ENCODE measurements around the gene IL34. TPM values are rescaled to one million over a fixed set of nuclear protein-coding genes. Genes with fewer than 3 reads are reported as not detected.
"Not testable (repeated sequence)": the region's sequence is repeated elsewhere in the genome, so short reads cannot be mapped to it uniquely, and the experiment has no call there.

IL34 gene
- total RNA-seq, 1 donor from 2014 or later: not detected

DNA sequence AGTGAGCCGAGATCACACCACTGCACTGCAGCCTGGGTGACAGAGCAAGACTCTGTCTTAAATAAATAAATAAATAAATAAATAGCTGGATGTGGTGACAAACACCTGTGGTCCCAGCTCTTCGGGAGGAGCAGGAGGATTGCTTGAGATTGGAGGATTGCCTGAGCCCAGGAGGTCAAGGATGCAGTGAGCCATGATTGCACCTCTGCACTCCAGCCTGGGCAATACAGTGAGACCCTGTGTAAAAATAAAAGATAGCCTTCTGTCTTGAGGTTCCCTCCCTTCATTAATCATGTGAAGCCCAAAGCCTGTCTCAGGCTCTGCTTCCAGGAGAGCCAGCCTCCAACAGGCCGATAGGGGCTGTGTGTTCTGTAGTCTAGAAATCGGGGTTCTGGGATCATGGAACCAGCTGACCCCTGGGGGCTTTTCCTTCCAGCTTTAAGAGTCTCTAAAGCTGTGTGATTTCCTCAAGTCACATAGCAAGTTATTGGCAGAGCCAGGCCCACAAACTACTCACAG is 34.5 kb upstream of the IL34 start:
- Mint-ChIP-seq H3K4me3 (no peak overlapping the region), H3K36me3 (ENCODE audit: low read depth) (no peaks in the 10 kb centered on the region), H3K27ac (no peak overlapping the region), H3K4me1 (ENCODE audit: low read depth) (no peaks in the 10 kb centered on the region), H3K27me3 (ENCODE audit: insufficient read depth) (no peaks in the 10 kb centered on the region), H3K9me3 (no peaks in the 10 kb centered on the region)
- no peak for DNase-seq (ENCODE audit: low spot score)
- intact Hi-C loops (cut with micrococcal nuclease): no loop called here

DNA sequence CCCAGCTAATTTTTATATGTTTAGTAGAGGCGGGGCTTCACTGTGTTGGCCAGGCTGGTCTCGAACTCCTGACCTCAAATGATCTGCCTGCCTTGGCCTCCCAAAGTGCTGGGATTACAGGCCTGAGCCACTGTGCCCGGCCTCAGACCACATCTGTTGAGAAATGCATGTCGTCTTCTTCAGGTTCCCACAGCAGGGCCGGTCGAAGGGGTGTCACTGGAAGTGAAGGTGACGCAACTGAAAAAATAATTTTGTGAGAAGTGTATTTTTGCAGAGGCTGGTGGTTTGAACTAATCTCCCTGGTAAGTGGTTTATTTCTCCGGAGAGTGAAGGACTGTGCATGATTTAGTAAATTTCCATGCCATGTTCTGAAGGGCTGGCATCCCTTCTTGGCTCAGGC is 33.4 kb upstream of the IL34 start:
- intact Hi-C loops (cut with micrococcal nuclease): no loop called here
- H3K4me3 Mint-ChIP-seq: no peak overlapping the region
- no peak for DNase-seq (ENCODE audit: low spot score)
- H3K27ac Mint-ChIP-seq: no peak overlapping the region
- no peaks in the 10 kb centered on the region for H3K4me1 Mint-ChIP-seq (ENCODE audit: low read depth)
- no peaks in the 10 kb centered on the region for H3K9me3 Mint-ChIP-seq
- H3K27me3 Mint-ChIP-seq (ENCODE audit: insufficient read depth): no peaks in the 10 kb centered on the region
- H3K36me3 Mint-ChIP-seq (ENCODE audit: low read depth): no peaks in the 10 kb centered on the region

DNA sequence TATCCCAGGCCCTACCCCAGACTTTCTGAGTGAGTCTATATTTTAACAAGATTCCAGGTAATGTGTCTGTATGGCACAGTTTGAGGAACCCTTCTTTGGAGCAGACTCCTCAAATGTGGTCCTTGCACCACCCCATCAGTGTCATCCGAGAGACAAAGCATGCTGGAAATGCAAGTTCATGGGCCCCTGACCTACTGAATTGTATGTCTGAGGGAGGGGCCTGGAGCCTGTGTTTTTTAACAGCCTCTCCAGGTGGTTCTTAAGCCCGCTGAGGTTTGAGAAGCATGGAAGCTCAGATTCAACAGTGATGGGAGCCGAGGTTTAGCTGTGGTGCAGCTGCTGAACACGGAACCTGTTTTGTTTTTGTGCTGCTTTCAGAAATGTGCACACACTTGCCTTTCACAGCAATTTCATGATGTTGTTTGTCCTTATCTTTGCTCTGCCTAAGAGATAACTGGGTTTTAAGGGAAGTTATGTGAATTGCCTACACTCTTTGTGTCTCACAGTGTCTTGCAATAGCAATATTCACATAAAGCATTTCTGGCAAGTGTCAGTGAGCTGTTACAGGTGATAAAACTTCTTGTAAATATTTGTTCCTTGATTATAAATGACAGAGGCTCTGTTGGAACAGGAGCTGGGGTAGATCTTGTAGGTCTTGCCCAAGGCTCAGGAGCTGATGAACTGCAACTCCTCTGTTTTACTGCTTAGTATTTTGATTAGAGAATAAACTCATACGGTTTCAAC is 32.0 kb upstream of the IL34 start:
- H3K9me3 Mint-ChIP-seq: no peaks in the 10 kb centered on the region
- no peak for DNase-seq (ENCODE audit: low spot score)
- H3K27ac Mint-ChIP-seq: no peak overlapping the region
- H3K36me3 Mint-ChIP-seq (ENCODE audit: low read depth): no peaks in the 10 kb centered on the region
- H3K4me1 Mint-ChIP-seq (ENCODE audit: low read depth): no peaks in the 10 kb centered on the region
- intact Hi-C loops (cut with micrococcal nuclease): no loop called here
- no peaks in the 10 kb centered on the region for H3K27me3 Mint-ChIP-seq (ENCODE audit: insufficient read depth)
- no peak overlapping the region for H3K4me3 Mint-ChIP-seq

DNA sequence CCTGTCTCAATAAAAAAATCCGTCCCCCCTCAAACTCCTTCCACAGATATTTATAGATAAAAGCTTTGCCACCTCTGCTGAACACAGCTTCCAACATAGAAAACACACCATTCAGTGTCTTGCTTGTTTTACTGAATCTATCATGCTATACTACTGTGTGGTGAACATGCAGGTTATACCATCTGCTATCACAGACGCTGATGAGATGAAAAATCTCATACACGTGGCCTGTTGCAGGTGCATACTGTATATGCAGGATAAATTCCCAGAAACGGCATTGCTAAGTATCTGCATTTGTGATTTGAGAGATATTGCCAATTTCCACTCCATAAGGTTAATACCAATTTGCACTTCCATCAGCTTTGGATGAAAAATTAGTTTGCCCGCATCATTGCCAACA is 30.4 kb upstream of the IL34 start:
- Mint-ChIP-seq H3K4me1 (ENCODE audit: low read depth) (no peaks in the 10 kb centered on the region), H3K9me3 (no peaks in the 10 kb centered on the region), H3K36me3 (ENCODE audit: low read depth) (no peaks in the 10 kb centered on the region), H3K27ac (no peak overlapping the region), H3K27me3 (ENCODE audit: insufficient read depth) (no peaks in the 10 kb centered on the region), H3K4me3 (no peak overlapping the region)
- intact Hi-C loops (cut with micrococcal nuclease): no loop called here
- DNase-seq (ENCODE audit: low spot score): no peak

DNA sequence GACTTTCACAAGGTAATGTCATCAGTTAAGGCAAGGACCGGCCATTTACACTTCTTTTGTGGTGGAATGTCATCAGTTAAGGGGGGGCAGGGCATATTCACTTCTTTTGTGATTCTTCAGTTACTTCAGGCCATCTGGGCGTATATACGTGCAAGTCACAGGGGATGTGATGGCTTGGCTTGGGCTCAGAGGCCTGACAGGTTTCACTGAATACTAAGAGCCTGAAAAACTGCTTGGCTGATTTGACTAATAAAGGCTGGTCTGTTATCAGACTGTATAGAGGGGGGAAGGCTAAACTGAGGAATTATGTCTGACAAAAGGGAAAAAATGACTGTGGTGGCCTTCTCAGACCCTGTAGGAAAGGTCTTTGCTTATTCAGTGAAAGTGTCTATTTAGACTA is 24.5 kb upstream of the IL34 start:
- H3K9me3 Mint-ChIP-seq; H3K27me3 Mint-ChIP-seq (ENCODE audit: insufficient read depth); intact Hi-C loops (cut with micrococcal nuclease); H3K36me3 Mint-ChIP-seq (ENCODE audit: low read depth); H3K4me3 Mint-ChIP-seq; H3K27ac Mint-ChIP-seq; H3K4me1 Mint-ChIP-seq (ENCODE audit: low read depth); DNase-seq (ENCODE audit: low spot score): not testable (repeated sequence)

- DNase-seq (ENCODE audit: low spot score): no peak
- Mint-ChIP-seq H3K36me3 (ENCODE audit: low read depth) (no peaks in the 10 kb centered on the region), H3K27ac (no peak overlapping the region), H3K4me3 (no peak overlapping the region), H3K9me3 (peaks cover 5% of the 10 kb centered on the region), H3K4me1 (ENCODE audit: low read depth) (no peaks in the 10 kb centered on the region), H3K27me3 (ENCODE audit: insufficient read depth) (peaks cover 5% of the 10 kb centered on the region)
- intact Hi-C loops (cut with micrococcal nuclease): no loop called here
Observed at GRCh38 chr16:70627696-70628095, 18.7 kb upstream of the IL34 start.

DNA sequence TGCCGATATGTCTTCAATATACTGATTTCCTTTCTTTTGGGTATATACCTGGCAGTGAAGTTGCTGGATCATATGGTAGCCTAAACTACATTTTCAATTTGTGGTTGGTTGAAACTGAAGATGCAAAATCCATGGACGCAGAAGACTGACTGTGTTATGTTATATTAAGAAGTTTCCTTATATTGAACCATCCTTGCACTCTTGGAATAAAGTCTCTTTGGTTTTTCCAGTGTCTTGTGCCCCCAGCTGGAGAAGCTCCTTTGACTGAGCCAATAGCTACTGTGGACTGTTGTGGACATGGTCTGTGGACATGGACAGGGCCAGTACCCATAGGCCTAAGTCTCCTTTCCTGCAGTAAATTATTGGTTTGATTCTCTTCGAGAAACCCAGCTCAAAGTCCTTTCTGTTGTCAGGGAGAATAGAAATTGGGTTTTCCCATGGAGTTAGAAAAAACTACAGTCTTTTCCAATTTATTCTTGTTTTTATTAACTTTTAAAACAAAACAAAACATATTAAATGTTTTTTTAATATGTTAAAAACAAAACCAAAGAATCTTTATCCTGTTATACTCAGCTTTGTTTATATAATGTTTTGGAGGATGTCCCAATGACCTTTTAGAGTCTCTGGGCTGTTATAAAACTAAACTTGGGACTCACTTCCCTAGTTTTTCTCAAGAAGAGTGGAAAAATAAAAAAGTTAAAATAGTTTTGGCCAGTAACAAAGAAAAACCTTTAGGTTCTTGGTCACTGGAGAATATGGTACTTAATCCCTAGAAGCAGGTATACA is 15.2 kb upstream of the IL34 start:
- no peak for DNase-seq (ENCODE audit: low spot score)
- intact Hi-C loops (cut with micrococcal nuclease): no loop called here
- no peaks in the 10 kb centered on the region for H3K36me3 Mint-ChIP-seq (ENCODE audit: low read depth)
- no peak overlapping the region for H3K27ac Mint-ChIP-seq
- H3K9me3 Mint-ChIP-seq: peaks cover 5% of the 10 kb centered on the region
- no peak overlapping the region for H3K4me3 Mint-ChIP-seq
- no peaks in the 10 kb centered on the region for H3K4me1 Mint-ChIP-seq (ENCODE audit: low read depth)
- peaks cover 5% of the 10 kb centered on the region for H3K27me3 Mint-ChIP-seq (ENCODE audit: insufficient read depth)

GRCh38 chr16:70632273-70632672 is 14.1 kb upstream of the IL34 start:
- no peak for DNase-seq (ENCODE audit: low spot score)
- Mint-ChIP-seq H3K4me3 (no peak overlapping the region), H3K4me1 (ENCODE audit: low read depth) (no peaks in the 10 kb centered on the region), H3K27me3 (ENCODE audit: insufficient read depth) (peaks cover 3% of the 10 kb centered on the region), H3K27ac (no peak overlapping the region), H3K9me3 (peaks cover 5% of the 10 kb centered on the region), H3K36me3 (ENCODE audit: low read depth) (no peaks in the 10 kb centered on the region)
- intact Hi-C loops (cut with micrococcal nuclease): no loop called here

GRCh38 chr16:70633617-70634016 is 12.7 kb upstream of the IL34 start:
- H3K27ac Mint-ChIP-seq; intact Hi-C loops (cut with micrococcal nuclease); H3K27me3 Mint-ChIP-seq (ENCODE audit: insufficient read depth); H3K36me3 Mint-ChIP-seq (ENCODE audit: low read depth); H3K4me1 Mint-ChIP-seq (ENCODE audit: low read depth); DNase-seq (ENCODE audit: low spot score); H3K4me3 Mint-ChIP-seq; H3K9me3 Mint-ChIP-seq: not testable (repeated sequence)

- Mint-ChIP-seq H3K4me3 (no peak overlapping the region), H3K9me3 (peaks cover 5% of the 10 kb centered on the region), H3K27me3 (ENCODE audit: insufficient read depth) (no peaks in the 10 kb centered on the region), H3K36me3 (ENCODE audit: low read depth) (no peaks in the 10 kb centered on the region), H3K27ac (no peak overlapping the region), H3K4me1 (ENCODE audit: low read depth) (no peaks in the 10 kb centered on the region)
- intact Hi-C loops (cut with micrococcal nuclease): no loop called here
- DNase-seq (ENCODE audit: low spot score): no peak
Observed at GRCh38 chr16:70634861-70635260, 11.5 kb upstream of the IL34 start.

GRCh38 chr16:70635336-70636016 is 10.9 kb upstream of the IL34 start:
- Mint-ChIP-seq H3K36me3 (ENCODE audit: low read depth) (no peaks in the 10 kb centered on the region), H3K27me3 (ENCODE audit: insufficient read depth) (no peaks in the 10 kb centered on the region), H3K27ac (no peak overlapping the region), H3K4me3 (no peak overlapping the region), H3K9me3 (peaks cover 5% of the 10 kb centered on the region), H3K4me1 (ENCODE audit: low read depth) (no peaks in the 10 kb centered on the region)
- intact Hi-C loops (cut with micrococcal nuclease): no loop called here
- DNase-seq (ENCODE audit: low spot score): no peak

GRCh38 chr16:70638814-70639792 is 7.3 kb upstream of the IL34 start:
- intact Hi-C loops (cut with micrococcal nuclease): no loop called here
- Mint-ChIP-seq H3K27me3 (ENCODE audit: insufficient read depth) (peaks cover 9% of the 10 kb centered on the region), H3K4me3 (no peak overlapping the region), H3K36me3 (ENCODE audit: low read depth) (no peaks in the 10 kb centered on the region), H3K9me3 (no peaks in the 10 kb centered on the region), H3K4me1 (ENCODE audit: low read depth) (no peaks in the 10 kb centered on the region), H3K27ac (no peak overlapping the region)
- no peak for DNase-seq (ENCODE audit: low spot score)

All from activated T-helper 1 cell treated with anti-CD3 and anti-CD28 coated beads, Interleukin-12 subunit alpha, Interleukin-12 subunit beta, Interleukin-2, Interleukin-4 antibody, amounts not matched to agents 30 ng/mL and 10 ng/mL and 1 ng/mL, durations not matched to agents 14 hours and 24 hours and 36 hours (primary cell).